Stimulated activated memory B cell treated with anti-CD40 and anti-IgM and Interleukin-4, amounts not matched to agents 10 μg/mL and 1 μg/mL and 100 μg/mL, for 72 hours (primary cell): ENCODE measurements around the gene CIDEA.

ENCODE experiments used
- ATAC-seq: fragments of 150-1000 bp; cut with Tn5 transposase; 2 replicates; pipeline ENCODE4 v1.10.0; 2021
- H3K27ac Mint-ChIP-seq: one replicate; pipeline ENCODE4 v1.8.0; 2022; ENCODE audit warnings: mild to moderate bottlenecking, mixed read lengths
- H3K27me3 Mint-ChIP-seq: one replicate; pipeline ENCODE4 v1.8.0; 2022; ENCODE audit warnings: mixed read lengths
- H3K36me3 Mint-ChIP-seq: one replicate; pipeline ENCODE4 v1.8.0; 2022; ENCODE audit warnings: mixed read lengths
- H3K4me1 Mint-ChIP-seq: one replicate; pipeline ENCODE4 v1.8.0; 2022; ENCODE audit warnings: mixed read lengths
- H3K4me3 Mint-ChIP-seq: one replicate; pipeline ENCODE4 v1.8.0; 2022; ENCODE audit warnings: mild to moderate bottlenecking, moderate library complexity, mixed read lengths
- H3K9me3 Mint-ChIP-seq: one replicate; pipeline ENCODE4 v1.8.0; 2022; ENCODE audit warnings: mixed read lengths

The CIDEA gene

DNA sequence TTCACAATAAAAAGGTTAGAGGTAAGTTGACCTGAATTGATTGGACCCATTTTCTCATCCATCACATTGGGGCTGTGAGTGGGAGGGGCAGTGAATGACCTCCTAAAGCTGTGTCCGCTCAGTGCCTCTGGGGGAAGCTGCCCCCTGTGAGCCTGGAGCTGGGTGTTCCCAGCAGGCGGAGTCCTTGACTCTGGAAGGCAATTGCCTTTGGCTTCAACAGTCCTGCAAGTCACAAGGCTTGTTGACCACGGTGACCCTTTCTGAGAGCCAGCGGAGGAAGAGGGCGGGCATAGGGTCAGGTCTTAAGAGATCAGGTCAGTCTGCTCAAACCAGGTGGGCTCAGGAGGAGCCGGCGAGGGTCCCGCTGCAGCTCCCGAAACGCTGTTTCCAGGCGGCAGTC is 1.1 kb upstream of the CIDEA start:
- H3K9me3 Mint-ChIP-seq: no peaks in the 10 kb centered on the region
- no peak overlapping the region for H3K27ac Mint-ChIP-seq
- peaks cover 5% of the 10 kb centered on the region for H3K4me1 Mint-ChIP-seq
- H3K4me3 Mint-ChIP-seq: no peak overlapping the region
- no peak for ATAC-seq
- H3K27me3 Mint-ChIP-seq: peaks cover 87% of the 10 kb centered on the region
- H3K36me3 Mint-ChIP-seq: no peaks in the 10 kb centered on the region

- Mint-ChIP-seq H3K9me3 (no peaks in the 10 kb centered on the region), H3K27ac (no peak overlapping the region), H3K4me3 (no peak overlapping the region), H3K4me1 (peaks cover 5% of the 10 kb centered on the region), H3K36me3 (no peaks in the 10 kb centered on the region), H3K27me3 (peaks cover 92% of the 10 kb centered on the region)
- ATAC-seq: no peak
Observed at GRCh38 chr18:12253663-12254135, 462 bp upstream of the CIDEA start.

DNA sequence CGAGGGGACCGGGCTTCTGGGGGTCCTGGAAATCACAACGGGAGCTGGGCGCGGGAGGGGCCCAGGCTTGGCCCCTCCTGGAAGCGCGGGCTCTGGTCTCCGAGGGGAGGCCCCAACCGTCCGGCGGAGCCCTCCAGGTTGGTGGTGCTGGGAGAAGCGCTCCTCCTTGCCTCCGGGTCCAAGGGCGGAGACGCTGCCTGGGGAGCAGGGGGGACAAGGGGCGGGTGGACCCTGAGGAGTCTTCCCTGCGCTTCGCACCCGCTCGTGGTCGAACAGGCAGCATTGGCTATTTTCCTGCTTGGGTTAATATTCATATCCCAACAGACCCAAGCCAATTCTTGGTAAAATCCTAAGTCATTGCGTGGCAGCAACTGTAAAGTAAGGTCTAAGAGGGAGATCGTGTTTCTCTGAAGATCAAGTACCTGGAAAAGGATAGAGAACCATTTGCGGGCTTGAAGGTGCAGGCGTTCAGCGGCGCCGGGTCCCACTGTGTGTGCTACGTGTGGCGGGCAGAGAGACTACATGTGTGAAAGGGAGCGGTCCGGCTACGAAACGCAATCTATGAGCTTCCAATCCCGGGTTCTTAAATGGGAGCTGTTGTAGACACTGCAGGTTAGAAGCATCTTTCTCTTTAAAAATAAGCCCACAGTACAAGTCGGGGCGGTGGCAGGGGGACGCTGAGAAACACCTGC is 805 bp downstream of the CIDEA start:
- ATAC-seq: no peak
- no peaks in the 10 kb centered on the region for H3K9me3 Mint-ChIP-seq
- no peak overlapping the region for H3K4me3 Mint-ChIP-seq
- no peaks in the 10 kb centered on the region for H3K36me3 Mint-ChIP-seq
- peaks cover 85% of the 10 kb centered on the region for H3K27me3 Mint-ChIP-seq
- H3K4me1 Mint-ChIP-seq: peaks cover 5% of the 10 kb centered on the region
- H3K27ac Mint-ChIP-seq: no peak overlapping the region

DNA sequence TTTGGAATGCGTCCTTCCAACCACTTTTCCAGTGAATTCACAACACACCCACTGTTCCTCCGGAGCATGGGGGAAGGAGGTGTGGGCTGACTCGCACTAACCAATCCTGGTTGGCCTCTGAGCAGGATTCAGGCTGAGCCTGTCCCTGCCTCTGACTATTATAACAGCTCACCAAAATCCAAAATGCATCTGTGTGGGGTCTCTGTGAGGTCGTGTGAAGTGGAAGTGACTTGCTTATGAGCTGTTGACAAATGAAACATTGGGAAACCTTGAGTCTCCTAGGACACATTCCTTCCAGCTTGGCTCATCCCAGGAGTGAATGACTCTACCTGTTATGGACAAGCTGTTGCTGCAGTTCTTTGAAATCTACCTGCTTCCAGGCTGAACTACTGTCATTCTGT is 1.5 kb downstream of the CIDEA start:
- no peaks in the 10 kb centered on the region for H3K9me3 Mint-ChIP-seq
- no peak overlapping the region for H3K27ac Mint-ChIP-seq
- ATAC-seq: no peak
- H3K36me3 Mint-ChIP-seq: no peaks in the 10 kb centered on the region
- H3K4me1 Mint-ChIP-seq: peaks cover 5% of the 10 kb centered on the region
- H3K27me3 Mint-ChIP-seq: peaks cover 78% of the 10 kb centered on the region
- H3K4me3 Mint-ChIP-seq: no peak overlapping the region

GRCh38 chr18:12256951-12257350 is 2.8 kb downstream of the CIDEA start:
- peaks cover 65% of the 10 kb centered on the region for H3K27me3 Mint-ChIP-seq
- H3K36me3 Mint-ChIP-seq: no peaks in the 10 kb centered on the region
- no peak for ATAC-seq
- H3K4me3 Mint-ChIP-seq: no peak overlapping the region
- no peak overlapping the region for H3K27ac Mint-ChIP-seq
- no peaks in the 10 kb centered on the region for H3K9me3 Mint-ChIP-seq
- peaks cover 5% of the 10 kb centered on the region for H3K4me1 Mint-ChIP-seq

GRCh38 chr18:12257996-12258718 is 4.0 kb downstream of the CIDEA start:
- no peaks in the 10 kb centered on the region for H3K36me3 Mint-ChIP-seq
- H3K27ac Mint-ChIP-seq: no peak overlapping the region
- ATAC-seq: no peak
- peaks cover 5% of the 10 kb centered on the region for H3K4me1 Mint-ChIP-seq
- H3K9me3 Mint-ChIP-seq: no peaks in the 10 kb centered on the region
- H3K27me3 Mint-ChIP-seq: peaks cover 61% of the 10 kb centered on the region
- H3K4me3 Mint-ChIP-seq: no peak overlapping the region

- H3K9me3 Mint-ChIP-seq: no peaks in the 10 kb centered on the region
- no peaks in the 10 kb centered on the region for H3K4me1 Mint-ChIP-seq
- H3K27ac Mint-ChIP-seq: no peak overlapping the region
- no peak overlapping the region for H3K4me3 Mint-ChIP-seq
- H3K27me3 Mint-ChIP-seq: peaks cover 53% of the 10 kb centered on the region
- peak; percentile 40 for ATAC-seq
- no peaks in the 10 kb centered on the region for H3K36me3 Mint-ChIP-seq
Observed at GRCh38 chr18:12258719-12259705, 4.9 kb downstream of the CIDEA start.

DNA sequence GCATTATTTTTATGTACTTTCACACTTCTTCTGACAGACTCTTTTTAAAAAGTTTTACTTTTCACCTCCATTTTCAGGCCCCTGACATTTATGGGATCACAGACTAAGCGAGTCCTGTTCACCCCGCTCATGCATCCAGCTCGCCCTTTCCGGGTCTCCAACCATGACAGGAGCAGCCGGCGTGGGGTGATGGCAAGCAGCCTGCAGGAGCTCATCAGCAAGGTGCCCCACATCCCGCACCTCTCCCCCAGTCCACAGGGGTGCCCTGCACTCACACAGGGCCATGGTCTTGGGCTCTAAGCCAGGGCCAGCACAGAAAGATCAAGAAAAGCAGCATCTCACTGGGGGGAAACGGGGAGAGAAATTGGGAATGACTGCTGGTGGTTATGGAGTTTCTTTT is 8.6 kb downstream of the CIDEA start:
- H3K4me3 Mint-ChIP-seq: no peak overlapping the region
- no peak for ATAC-seq

DNA sequence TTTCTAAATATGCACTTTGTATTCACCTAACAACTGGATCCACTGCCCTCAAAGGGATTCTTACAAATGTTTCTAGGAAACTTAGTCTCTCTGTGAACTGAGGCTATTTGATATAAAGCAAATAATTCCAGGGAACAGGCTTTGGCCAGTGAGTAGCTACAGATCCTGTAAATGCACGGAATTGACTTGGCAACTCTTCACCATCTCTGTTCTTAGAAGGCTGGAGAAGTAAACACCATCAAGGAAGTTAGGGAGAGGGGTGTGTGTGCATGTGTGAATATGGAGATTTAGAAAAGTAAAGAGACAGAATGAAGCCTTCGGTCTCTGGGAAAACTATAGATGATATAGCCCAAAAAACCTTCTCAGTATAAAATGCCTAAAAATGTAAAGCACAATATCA is 10.7 kb downstream of the CIDEA start:
- H3K27ac Mint-ChIP-seq: no peak overlapping the region
- no peaks in the 10 kb centered on the region for H3K36me3 Mint-ChIP-seq
- peaks cover 20% of the 10 kb centered on the region for H3K27me3 Mint-ChIP-seq
- H3K4me3 Mint-ChIP-seq: no peak overlapping the region
- no peaks in the 10 kb centered on the region for H3K4me1 Mint-ChIP-seq
- H3K9me3 Mint-ChIP-seq: no peaks in the 10 kb centered on the region
- ATAC-seq: no peak

More for the DNA sequence above, 8.6 kb downstream of the CIDEA start:
- Mint-ChIP-seq H3K36me3 (no peaks in the 10 kb centered on the region), H3K27me3 (peaks cover 36% of the 10 kb centered on the region), H3K9me3 (no peaks in the 10 kb centered on the region), H3K4me1 (no peaks in the 10 kb centered on the region), H3K27ac (no peak overlapping the region)

DNA sequence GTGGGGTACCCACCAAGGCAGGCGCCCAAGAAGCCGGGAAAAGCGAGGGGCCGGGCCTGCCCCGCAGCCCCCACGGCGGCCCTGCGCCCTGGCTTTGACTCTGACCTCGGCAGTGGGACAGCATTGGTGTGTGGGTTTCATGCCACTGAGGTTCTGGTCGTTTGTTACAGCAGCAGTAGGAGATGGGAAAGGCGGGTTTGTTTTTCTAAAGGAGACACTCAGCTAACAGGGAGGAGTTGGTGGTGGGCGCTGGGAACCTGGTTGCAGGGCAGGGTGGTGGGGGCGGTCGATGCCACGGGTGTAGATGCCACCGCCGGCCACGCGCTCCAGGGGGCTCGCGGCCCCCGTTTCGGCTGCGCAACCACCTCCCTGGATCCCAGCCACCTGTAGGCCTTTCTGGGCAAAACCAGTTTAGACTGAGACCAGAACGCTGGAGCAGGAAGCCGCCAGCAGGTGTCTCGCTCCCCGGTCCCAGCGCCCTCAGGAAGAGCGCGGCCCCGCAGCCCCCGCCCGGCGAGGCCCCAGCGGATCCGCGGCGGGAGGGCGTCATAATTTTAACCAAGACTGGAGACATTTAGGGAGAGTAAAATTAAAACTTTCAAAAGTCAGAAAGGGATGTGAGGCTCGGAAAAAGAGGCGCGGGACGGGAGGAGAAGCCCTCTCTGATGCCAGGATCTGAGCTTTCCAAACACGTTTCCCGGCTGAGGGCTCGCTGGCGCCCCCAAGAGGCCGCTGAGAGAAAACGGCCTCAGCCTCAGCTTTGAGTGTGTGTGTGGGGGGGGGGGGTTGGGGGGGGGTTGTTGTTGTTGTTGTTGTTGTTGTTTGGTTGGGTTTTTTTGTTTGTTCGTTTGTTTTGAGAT is 17.4 kb downstream of the CIDEA start:
- H3K4me1 Mint-ChIP-seq: no peaks in the 10 kb centered on the region
- no peak overlapping the region for H3K27ac Mint-ChIP-seq
- no peaks in the 10 kb centered on the region for H3K36me3 Mint-ChIP-seq
- ATAC-seq: peak; percentile 71
- H3K4me3 Mint-ChIP-seq: peak overlapping the region; percentile 68
- H3K27me3 Mint-ChIP-seq: peaks cover 41% of the 10 kb centered on the region
- no peaks in the 10 kb centered on the region for H3K9me3 Mint-ChIP-seq

DNA sequence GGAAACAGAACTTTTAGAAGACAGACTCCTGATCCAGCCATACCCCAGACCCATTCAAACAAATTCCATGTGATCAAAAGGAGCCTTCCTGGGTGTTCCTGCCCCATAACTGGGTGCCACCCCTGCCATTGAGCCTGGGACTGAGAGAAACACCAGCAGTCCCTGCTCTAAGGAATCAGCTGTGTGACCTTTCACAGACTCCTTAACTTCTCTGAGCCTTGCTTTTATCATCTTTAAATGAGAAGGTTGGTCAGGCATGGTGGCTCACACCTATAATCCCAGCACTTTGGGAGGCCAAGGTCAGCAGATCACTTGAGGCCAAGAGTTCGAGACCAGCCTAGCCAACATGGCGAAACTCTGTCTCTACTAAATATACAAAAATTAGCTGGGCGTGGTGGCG is 20.6 kb downstream of the CIDEA start:
- no peaks in the 10 kb centered on the region for H3K9me3 Mint-ChIP-seq
- no peak overlapping the region for H3K4me3 Mint-ChIP-seq
- no peak overlapping the region for H3K27ac Mint-ChIP-seq
- peaks cover 63% of the 10 kb centered on the region for H3K27me3 Mint-ChIP-seq
- H3K4me1 Mint-ChIP-seq: no peaks in the 10 kb centered on the region
- no peak for ATAC-seq
- no peaks in the 10 kb centered on the region for H3K36me3 Mint-ChIP-seq

GRCh38 chr18:12276736-12277554 is 22.8 kb downstream of the CIDEA start:
- no peak for ATAC-seq
- Mint-ChIP-seq H3K9me3 (no peaks in the 10 kb centered on the region), H3K27ac (no peak overlapping the region), H3K27me3 (peaks cover 78% of the 10 kb centered on the region), H3K4me3 (no peak overlapping the region), H3K4me1 (no peaks in the 10 kb centered on the region), H3K36me3 (no peaks in the 10 kb centered on the region)

DNA sequence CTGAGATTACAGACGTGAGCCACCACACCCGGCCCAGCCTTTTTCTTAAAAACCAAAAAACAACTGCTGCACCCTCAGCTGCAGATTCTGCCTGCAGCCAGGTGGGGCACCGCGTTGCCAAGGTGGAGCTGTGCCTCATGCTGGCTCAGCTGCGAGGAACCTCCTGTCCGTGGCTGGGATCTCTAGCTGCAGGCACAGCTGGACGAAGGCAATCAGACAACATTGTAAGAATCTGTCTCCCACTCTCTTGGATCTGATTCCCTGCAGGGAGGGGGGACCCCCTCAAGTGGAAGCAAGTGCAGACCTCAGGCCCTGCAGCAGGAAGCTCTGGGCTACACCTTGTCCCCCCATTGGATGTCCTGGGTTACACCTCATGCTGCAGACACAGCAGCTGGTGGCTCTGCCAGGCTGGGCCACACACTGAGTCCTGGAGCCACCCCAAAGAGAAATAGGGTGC is 24.1 kb downstream of the CIDEA start:
- Mint-ChIP-seq H3K9me3 (no peaks in the 10 kb centered on the region), H3K4me3 (no peak overlapping the region), H3K27ac (no peak overlapping the region), H3K4me1 (no peaks in the 10 kb centered on the region), H3K36me3 (no peaks in the 10 kb centered on the region), H3K27me3 (peaks cover 84% of the 10 kb centered on the region)
- no peak for ATAC-seq
